Left ventricle myocardium inferior (tissue), 1 donor: ENCODE results near the gene HEATR5A. TPM values are rescaled to one million over a fixed set of nuclear protein-coding genes. Genes with fewer than 3 reads are reported as not detected.

ENCODE experiments used
- DNase-seq: peaks from one replicate; pipeline ENCODE4 v3.0.0-alpha.2; 2020
- H3K27ac ChIP-seq: fragments of 200-600 bp; replicated peaks from 2 replicates; pipeline ENCODE4 v1.8.0; 2021
- H3K27me3 ChIP-seq: fragments of 200-600 bp; 2 replicates; pipeline ENCODE4 v1.8.0; 2021; ENCODE audit warnings: low read depth
- H3K36me3 ChIP-seq: fragments of 200-600 bp; 2 replicates; pipeline ENCODE4 v1.8.0; 2021
- H3K4me1 ChIP-seq: fragments of 200-600 bp; 2 replicates; pipeline ENCODE4 v1.8.0; 2021
- H3K4me3 ChIP-seq: fragments of 200-600 bp; 2 replicates; pipeline ENCODE4 v1.8.0; 2021; ENCODE audit warnings: mild to moderate bottlenecking, moderate library complexity
- H3K9me3 ChIP-seq: fragments of 200-600 bp; replicated peaks from 2 replicates; pipeline ENCODE4 v1.8.0; 2021
- intact Hi-C: fragments of 100-400 bp; cut with micrococcal nuclease; formaldehyde crosslinking; loops from one replicate; pipeline ENCODE4 v1.11.0; 2022
- total RNA-seq: library from RNA; stranded (reverse); fragmentation: NEBNext Ultra II Directional; extraction: Animal tissue kit (Norgen Biotek cat#: 25700); gene quantifications from one replicate; pipeline ENCODE4 v1.2.1, GENCODE V29; 2021
- TF ChIP-seq, protein P1 (sequence below): fragments of 200-600 bp; IDR thresholded peaks from 2 replicates; pipeline ENCODE4 v1.8.0; 2021; ENCODE audit warnings: antibody characterized with exemption, mild to moderate bottlenecking, borderline replicate concordance
- donor health status: DM: no; HTN: yes; CAD: no; lungs with severe emphysema.

HEATR5A gene
- total RNA-seq, 1 donor from 2014 or later: 51.8 TPM

DNA sequence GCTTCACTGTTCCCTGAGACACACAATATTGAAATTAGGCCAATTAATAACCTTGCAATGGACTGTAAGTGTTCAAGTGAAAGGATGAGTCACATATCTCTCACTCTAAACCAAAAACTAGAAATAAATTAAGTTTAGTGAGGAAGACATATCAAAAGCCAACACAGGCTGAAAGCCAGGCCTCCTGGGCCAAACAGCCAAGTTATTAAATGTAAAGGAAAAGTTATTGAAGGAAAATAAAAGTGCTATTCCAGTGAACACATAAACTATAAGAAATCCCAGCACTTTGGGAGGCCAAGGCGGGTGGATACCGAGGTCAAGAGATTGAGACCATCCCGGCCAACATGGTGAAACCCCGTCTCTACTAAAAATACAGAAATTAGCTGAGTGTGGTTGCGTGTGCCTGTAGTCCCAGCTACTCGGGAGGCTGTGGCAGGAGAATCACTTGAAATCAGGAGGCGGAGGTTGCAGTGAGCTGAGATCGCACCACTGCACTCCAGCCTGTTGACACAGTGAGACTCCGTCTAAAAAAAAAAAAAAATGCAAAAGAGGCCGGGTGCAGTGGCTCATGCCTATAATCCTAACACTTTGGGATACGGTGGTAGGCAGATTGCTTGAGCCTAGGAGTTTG, 10.4 kb upstream of the HEATR5A start:
- Histone ChIP-seq H3K27me3 (no peaks in the 10 kb centered on the region), H3K9me3 (peaks cover 8% of the 10 kb centered on the region), H3K4me3 (no peak overlapping the region), H3K27ac (no peak overlapping the region), H3K4me1 (peaks cover 2% of the 10 kb centered on the region), H3K36me3 (no peaks in the 10 kb centered on the region)
- DNase-seq: no peak
- intact Hi-C loops: no loop called here
- TF ChIP-seq, protein P1, sequence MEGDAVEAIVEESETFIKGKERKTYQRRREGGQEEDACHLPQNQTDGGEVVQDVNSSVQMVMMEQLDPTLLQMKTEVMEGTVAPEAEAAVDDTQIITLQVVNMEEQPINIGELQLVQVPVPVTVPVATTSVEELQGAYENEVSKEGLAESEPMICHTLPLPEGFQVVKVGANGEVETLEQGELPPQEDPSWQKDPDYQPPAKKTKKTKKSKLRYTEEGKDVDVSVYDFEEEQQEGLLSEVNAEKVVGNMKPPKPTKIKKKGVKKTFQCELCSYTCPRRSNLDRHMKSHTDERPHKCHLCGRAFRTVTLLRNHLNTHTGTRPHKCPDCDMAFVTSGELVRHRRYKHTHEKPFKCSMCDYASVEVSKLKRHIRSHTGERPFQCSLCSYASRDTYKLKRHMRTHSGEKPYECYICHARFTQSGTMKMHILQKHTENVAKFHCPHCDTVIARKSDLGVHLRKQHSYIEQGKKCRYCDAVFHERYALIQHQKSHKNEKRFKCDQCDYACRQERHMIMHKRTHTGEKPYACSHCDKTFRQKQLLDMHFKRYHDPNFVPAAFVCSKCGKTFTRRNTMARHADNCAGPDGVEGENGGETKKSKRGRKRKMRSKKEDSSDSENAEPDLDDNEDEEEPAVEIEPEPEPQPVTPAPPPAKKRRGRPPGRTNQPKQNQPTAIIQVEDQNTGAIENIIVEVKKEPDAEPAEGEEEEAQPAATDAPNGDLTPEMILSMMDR: no peak

DNA sequence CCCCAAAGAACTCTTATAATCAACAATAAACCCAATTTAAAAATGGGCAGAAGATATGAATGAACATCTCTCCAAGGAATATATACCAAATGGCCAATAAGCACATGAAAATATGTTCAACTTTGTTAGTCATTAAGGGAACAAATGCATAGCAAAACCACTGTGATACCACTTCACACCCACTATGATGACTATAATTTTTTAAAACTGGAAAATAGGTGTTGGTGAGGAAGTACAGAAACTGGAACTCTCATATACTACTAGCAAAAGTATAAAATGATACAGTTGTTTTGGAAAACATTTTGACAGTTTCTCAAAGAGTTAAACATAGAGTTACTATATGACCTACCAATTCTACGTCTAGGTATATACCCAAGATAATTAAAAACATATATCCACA, 9.4 kb upstream of the HEATR5A start:
- intact Hi-C loops: no loop called here
- Histone ChIP-seq H3K9me3 (peaks cover 8% of the 10 kb centered on the region), H3K27me3 (no peaks in the 10 kb centered on the region), H3K27ac (no peak overlapping the region), H3K4me3 (no peak overlapping the region), H3K4me1 (no peaks in the 10 kb centered on the region), H3K36me3 (no peaks in the 10 kb centered on the region)
- TF ChIP-seq, protein P1: no peak
- no peak for DNase-seq

DNA sequence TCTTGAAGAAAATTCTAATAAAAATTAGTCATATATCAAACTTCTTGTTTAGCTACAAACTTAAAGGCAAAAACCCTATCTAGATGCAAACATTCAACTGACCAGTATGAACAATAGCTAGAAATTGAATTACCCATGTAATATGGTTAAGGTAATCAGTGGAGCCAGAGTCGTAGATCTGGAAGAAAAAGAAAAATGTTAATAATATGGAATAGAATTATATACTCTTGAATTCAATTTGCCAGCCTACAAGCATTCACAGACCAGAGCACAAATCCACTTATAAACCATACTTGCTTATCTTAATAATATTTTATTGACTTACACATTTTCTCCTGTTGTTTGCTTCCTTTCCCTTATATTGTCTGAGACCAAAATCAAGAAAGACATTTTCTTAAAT, 7.7 kb upstream of the HEATR5A start:
- Histone ChIP-seq H3K9me3 (peaks cover 8% of the 10 kb centered on the region), H3K36me3 (no peaks in the 10 kb centered on the region), H3K4me3 (no peak overlapping the region), H3K27ac (no peak overlapping the region), H3K27me3 (no peaks in the 10 kb centered on the region), H3K4me1 (no peaks in the 10 kb centered on the region)
- DNase-seq: no peak
- TF ChIP-seq, protein P1: no peak
- intact Hi-C loops: no loop called here

DNA sequence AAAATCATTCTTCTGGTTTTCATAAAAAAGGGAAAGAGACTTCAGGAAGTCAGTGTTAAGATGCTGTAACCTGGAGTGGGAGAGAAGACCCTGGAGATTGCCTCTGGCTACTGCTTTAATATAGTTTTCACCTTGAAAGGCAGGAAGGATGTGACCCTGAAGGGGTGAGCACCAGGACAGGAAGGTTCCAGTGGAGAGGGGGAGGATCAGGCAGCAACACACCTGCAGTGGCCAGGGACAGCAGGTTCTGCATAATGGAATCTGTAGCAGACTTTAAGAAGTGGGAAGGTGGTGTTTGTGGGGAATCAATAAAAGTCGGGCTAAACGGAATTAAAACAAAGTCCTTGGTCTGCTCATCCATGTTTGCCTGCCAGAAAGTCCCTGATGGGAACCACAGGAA, 6.3 kb upstream of the HEATR5A start:
- intact Hi-C loops: no loop called here
- peaks cover 2% of the 10 kb centered on the region for H3K9me3 ChIP-seq
- no peaks in the 10 kb centered on the region for H3K36me3 ChIP-seq
- no peak overlapping the region for H3K4me3 ChIP-seq
- no peak overlapping the region for H3K27ac ChIP-seq
- H3K27me3 ChIP-seq: no peaks in the 10 kb centered on the region
- no peak for DNase-seq
- TF ChIP-seq, protein P1: no peak
- no peaks in the 10 kb centered on the region for H3K4me1 ChIP-seq

DNA sequence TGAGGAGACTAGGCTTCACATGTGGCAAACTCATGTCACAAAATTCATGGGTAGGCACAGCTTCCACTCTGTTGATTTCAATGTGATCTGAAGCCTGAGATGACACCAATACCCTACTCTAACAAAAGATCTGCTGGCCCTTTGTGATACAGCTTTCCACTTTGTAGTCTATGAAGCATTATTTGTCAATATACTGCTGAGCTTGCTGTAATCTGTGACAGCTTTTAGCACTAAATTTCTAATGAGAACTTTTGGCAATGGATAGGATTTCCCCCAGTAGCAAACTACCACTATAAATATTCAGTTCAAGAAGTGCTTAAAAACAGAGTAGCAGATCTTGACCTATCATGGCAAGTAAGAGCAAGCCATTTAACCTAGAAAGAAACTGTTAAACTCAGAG, 5.6 kb upstream of the HEATR5A start:
- H3K36me3 ChIP-seq: no peaks in the 10 kb centered on the region
- H3K27me3 ChIP-seq: no peaks in the 10 kb centered on the region
- intact Hi-C loops: no loop called here
- no peaks in the 10 kb centered on the region for H3K9me3 ChIP-seq
- H3K4me1 ChIP-seq: peaks cover 4% of the 10 kb centered on the region
- TF ChIP-seq, protein P1: no peak
- H3K4me3 ChIP-seq: no peak overlapping the region
- DNase-seq: no peak
- H3K27ac ChIP-seq: no peak overlapping the region
